Measurements from ENCODE around the gene DEAF1. TPM values are rescaled to one million over a fixed set of nuclear protein-coding genes. Genes with fewer than 3 reads are reported as not detected.
A peak's percentile ranks its signal among the peaks of the same experiment; 100 is the strongest.

DEAF1 gene
- total and polyA plus RNA-seq, 2 of the 13 experiments (the other 11 are each of a cell fraction or from before 2014, with no cell fraction given) = 22.3 to 29.6 TPM

DNA sequence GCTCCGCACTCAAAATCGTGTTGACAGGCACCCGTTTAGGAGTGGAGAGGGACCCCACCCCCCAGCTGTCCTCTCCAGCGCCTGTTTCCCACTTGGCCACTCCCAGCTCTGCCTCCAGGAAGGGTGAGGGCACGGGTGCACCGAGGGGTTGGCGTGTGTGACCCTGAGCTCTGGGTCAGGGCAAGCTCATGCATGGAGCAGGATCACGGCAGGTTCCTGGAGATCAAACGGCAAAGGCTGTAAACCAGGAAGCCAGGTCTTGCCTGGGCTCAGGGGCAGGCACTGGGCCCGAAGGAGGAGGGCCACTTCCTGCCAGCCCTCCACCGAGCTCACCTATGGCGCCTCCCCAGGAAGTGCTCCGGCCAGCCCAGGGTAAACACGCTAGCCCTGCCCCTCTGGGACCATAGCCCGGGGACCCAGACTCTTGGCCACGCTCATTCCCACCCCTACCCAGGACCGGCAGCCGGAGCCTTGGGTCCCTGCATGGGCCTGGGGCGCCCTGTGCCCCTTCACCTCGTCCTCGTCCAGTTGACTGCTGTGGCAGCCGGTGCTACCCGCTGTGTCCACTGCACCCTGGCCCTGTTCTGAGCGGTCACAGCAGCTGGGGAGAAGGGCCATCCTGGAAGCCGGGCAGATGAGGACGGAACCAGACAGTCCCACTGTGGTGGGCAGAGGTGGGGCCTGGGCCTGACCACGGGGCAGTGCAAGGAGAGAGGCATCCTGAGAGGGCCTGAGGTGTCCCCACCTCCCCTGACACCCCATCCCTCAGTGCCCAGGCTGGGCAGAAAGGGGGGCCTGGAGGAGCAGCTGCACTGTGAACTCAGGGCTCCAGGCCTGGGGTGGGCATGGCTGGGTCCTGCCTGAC is 10.0 kb upstream of the DEAF1 start (continued):
- TF ChIP-seq KLF15 (CRISPR knock-in tag; IDR thresholded peaks at IDR 0.05; ENCODE audit: borderline replicate concordance) = 0 out of 2 replicates have a peak, but pooled peaks have one; percentile 45
- TF ChIP-seq KMT2A (CRISPR knock-in tag; IDR thresholded peaks at IDR 0.05) = peak; percentile 75
- TF ChIP-seq TBP (CRISPR knock-in tag; IDR thresholded peaks at IDR 0.05) = no peak
- no peak for TF ChIP-seq JUNB (CRISPR knock-in tag; IDR thresholded peaks at IDR 0.05; ENCODE audit: borderline replicate concordance)
- TF ChIP-seq PCBP1 (IDR thresholded peaks at IDR 0.05; ENCODE audit: borderline replicate concordance, low read depth, low read length) = 0 out of 2 replicates have a peak, but pooled peaks have one; percentile 15
- TF ChIP-seq SOX5 (CRISPR knock-in tag; IDR thresholded peaks at IDR 0.05; ENCODE audit: borderline replicate concordance) = peak; percentile 84
- TF ChIP-seq, protein P1, sequence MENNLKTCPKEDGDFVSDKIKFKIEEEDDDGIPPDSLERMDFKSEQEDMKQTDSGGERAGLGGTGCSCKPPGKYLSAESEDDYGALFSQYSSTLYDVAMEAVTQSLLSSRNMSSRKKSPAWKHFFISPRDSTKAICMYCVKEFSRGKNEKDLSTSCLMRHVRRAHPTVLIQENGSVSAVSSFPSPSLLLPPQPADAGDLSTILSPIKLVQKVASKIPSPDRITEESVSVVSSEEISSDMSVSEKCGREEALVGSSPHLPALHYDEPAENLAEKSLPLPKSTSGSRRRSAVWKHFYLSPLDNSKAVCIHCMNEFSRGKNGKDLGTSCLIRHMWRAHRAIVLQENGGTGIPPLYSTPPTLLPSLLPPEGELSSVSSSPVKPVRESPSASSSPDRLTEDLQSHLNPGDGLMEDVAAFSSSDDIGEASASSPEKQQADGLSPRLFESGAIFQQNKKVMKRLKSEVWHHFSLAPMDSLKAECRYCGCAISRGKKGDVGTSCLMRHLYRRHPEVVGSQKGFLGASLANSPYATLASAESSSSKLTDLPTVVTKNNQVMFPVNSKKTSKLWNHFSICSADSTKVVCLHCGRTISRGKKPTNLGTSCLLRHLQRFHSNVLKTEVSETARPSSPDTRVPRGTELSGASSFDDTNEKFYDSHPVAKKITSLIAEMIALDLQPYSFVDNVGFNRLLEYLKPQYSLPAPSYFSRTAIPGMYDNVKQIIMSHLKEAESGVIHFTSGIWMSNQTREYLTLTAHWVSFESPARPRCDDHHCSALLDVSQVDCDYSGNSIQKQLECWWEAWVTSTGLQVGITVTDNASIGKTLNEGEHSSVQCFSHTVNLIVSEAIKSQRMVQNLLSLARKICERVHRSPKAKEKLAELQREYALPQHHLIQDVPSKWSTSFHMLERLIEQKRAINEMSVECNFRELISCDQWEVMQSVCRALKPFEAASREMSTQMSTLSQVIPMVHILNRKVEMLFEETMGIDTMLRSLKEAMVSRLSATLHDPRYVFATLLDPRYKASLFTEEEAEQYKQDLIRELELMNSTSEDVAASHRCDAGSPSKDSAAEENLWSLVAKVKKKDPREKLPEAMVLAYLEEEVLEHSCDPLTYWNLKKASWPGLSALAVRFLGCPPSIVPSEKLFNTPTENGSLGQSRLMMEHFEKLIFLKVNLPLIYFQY (CRISPR knock-in tag; IDR thresholded peaks at IDR 0.05; ENCODE audit: borderline replicate concordance) = peak; percentile 97
- TF ChIP-seq ZFP82 (CRISPR knock-in tag; IDR thresholded peaks at IDR 0.05; ENCODE audit: borderline replicate concordance) = no peak
- TF ChIP-seq, protein P2, sequence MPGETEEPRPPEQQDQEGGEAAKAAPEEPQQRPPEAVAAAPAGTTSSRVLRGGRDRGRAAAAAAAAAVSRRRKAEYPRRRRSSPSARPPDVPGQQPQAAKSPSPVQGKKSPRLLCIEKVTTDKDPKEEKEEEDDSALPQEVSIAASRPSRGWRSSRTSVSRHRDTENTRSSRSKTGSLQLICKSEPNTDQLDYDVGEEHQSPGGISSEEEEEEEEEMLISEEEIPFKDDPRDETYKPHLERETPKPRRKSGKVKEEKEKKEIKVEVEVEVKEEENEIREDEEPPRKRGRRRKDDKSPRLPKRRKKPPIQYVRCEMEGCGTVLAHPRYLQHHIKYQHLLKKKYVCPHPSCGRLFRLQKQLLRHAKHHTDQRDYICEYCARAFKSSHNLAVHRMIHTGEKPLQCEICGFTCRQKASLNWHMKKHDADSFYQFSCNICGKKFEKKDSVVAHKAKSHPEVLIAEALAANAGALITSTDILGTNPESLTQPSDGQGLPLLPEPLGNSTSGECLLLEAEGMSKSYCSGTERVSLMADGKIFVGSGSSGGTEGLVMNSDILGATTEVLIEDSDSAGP (CRISPR knock-in tag; IDR thresholded peaks at IDR 0.05; ENCODE audit: borderline replicate concordance) = peak; percentile 94; the same call in 1 of the 2 replicates
- TF ChIP-seq IKZF1 (IDR thresholded peaks at IDR 0.05) = no peak
- TF ChIP-seq, protein P3, sequence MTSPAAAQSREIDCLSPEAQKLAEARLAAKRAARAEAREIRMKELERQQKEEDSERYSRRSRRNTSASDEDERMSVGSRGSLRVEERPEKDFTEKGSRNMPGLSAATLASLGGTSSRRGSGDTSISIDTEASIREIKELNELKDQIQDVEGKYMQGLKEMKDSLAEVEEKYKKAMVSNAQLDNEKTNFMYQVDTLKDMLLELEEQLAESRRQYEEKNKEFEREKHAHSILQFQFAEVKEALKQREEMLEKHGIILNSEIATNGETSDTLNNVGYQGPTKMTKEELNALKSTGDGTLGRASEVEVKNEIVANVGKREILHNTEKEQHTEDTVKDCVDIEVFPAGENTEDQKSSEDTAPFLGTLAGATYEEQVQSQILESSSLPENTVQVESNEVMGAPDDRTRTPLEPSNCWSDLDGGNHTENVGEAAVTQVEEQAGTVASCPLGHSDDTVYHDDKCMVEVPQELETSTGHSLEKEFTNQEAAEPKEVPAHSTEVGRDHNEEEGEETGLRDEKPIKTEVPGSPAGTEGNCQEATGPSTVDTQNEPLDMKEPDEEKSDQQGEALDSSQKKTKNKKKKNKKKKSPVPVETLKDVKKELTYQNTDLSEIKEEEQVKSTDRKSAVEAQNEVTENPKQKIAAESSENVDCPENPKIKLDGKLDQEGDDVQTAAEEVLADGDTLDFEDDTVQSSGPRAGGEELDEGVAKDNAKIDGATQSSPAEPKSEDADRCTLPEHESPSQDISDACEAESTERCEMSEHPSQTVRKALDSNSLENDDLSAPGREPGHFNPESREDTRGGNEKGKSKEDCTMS (CRISPR knock-in tag; conservative IDR thresholded peaks at IDR 0.05) = no peak
- TF ChIP-seq, protein P4, sequence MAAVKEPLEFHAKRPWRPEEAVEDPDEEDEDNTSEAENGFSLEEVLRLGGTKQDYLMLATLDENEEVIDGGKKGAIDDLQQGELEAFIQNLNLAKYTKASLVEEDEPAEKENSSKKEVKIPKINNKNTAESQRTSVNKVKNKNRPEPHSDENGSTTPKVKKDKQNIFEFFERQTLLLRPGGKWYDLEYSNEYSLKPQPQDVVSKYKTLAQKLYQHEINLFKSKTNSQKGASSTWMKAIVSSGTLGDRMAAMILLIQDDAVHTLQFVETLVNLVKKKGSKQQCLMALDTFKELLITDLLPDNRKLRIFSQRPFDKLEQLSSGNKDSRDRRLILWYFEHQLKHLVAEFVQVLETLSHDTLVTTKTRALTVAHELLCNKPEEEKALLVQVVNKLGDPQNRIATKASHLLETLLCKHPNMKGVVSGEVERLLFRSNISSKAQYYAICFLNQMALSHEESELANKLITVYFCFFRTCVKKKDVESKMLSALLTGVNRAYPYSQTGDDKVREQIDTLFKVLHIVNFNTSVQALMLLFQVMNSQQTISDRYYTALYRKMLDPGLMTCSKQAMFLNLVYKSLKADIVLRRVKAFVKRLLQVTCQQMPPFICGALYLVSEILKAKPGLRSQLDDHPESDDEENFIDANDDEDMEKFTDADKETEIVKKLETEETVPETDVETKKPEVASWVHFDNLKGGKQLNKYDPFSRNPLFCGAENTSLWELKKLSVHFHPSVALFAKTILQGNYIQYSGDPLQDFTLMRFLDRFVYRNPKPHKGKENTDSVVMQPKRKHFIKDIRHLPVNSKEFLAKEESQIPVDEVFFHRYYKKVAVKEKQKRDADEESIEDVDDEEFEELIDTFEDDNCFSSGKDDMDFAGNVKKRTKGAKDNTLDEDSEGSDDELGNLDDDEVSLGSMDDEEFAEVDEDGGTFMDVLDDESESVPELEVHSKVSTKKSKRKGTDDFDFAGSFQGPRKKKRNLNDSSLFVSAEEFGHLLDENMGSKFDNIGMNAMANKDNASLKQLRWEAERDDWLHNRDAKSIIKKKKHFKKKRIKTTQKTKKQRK (IDR thresholded peaks at IDR 0.05; ENCODE audit: low read length) = no peak
- TF ChIP-seq HNF4A (CRISPR knock-in tag; IDR thresholded peaks at IDR 0.05) = peak; percentile 90
- TF ChIP-seq ZFP36L1 (CRISPR knock-in tag; IDR thresholded peaks at IDR 0.05) = peak; percentile 63
- TF ChIP-seq MIER2 (CRISPR knock-in tag; IDR thresholded peaks at IDR 0.05) = 0 out of 2 replicates have a peak, but pooled peaks have one; percentile 43
- no peak for TF ChIP-seq TCF7L2 (IDR thresholded peaks at IDR 0.05; ENCODE audit: low read depth, low read length)
